Osteoblast (primary cell): Measurements from ENCODE around the gene OR5H6. TPM values are rescaled to one million over a fixed set of nuclear protein-coding genes. Genes with fewer than 3 reads are reported as not detected.

Source experiments
- DNase-seq: peaks from one replicate; pipeline ENCODE4 v3.0.0; 2011; ENCODE audit warnings: low spot score, mixed read lengths; ENCODE audit not compliant: insufficient read length; ENCODE audit errors: missing footprints
- H2AFZ ChIP-seq: 2 replicates; pipeline ENCODE4 v1.6.0; 2011; ENCODE audit warnings: mild to moderate bottlenecking, low read length
- H3K27ac ChIP-seq: 2 replicates; pipeline ENCODE4 v1.5.1; 2011; ENCODE audit warnings: mild to moderate bottlenecking, low read depth, low read length, moderate library complexity
- H3K27me3 ChIP-seq: 2 replicates; pipeline ENCODE4 v1.6.0; 2012; ENCODE audit warnings: mild to moderate bottlenecking, control low read depth, inconsistent platforms, low read length, moderate library complexity; ENCODE audit not compliant: insufficient read depth
- H3K36me3 ChIP-seq: 2 replicates; pipeline ENCODE4 v1.5.1; 2011; ENCODE audit warnings: mild to moderate bottlenecking, low read length, control low read depth, moderate library complexity; ENCODE audit not compliant: insufficient read depth
- H3K4me1 ChIP-seq: 2 replicates; pipeline ENCODE4 v1.5.1; 2011; ENCODE audit warnings: mild to moderate bottlenecking, low read length, control low read depth, moderate library complexity; ENCODE audit not compliant: insufficient read depth
- H3K4me2 ChIP-seq: 2 replicates; pipeline ENCODE4 v1.6.0; 2011; ENCODE audit warnings: mild to moderate bottlenecking, low read length; ENCODE audit not compliant: insufficient read depth
- H3K4me3 ChIP-seq: fragments of 200-600 bp; sonication (generic); 3 replicates; pipeline ENCODE4 v1.5.1; 2012; ENCODE audit warnings: mild to moderate bottlenecking, low read length, inconsistent platforms; ENCODE audit not compliant: insufficient read depth
- H3K79me2 ChIP-seq: 2 replicates; pipeline ENCODE4 v1.6.0; 2012; ENCODE audit warnings: mild to moderate bottlenecking, low read length, control low read depth, inconsistent platforms; ENCODE audit not compliant: insufficient read depth
- H3K9me3 ChIP-seq: 2 replicates; pipeline ENCODE4 v1.5.1; 2011; ENCODE audit warnings: low read depth, low read length, control low read depth
- H4K20me1 ChIP-seq: 2 replicates; pipeline ENCODE4 v1.6.0; 2012; ENCODE audit warnings: mild to moderate bottlenecking, low read length, control low read depth; ENCODE audit not compliant: insufficient read depth
- total RNA-seq: library from RNA; depleted of rRNA; stranded (reverse); fragments of >200 nt; gene quantifications from 2 replicates; pipeline ENCODE4 v1.2.3, GENCODE V29; 2012
- TF ChIP-seq, protein P1 (sequence below): IDR thresholded peaks from 2 replicates; pipeline ENCODE4 v1.5.1; 2011; ENCODE audit warnings: mild to moderate bottlenecking, low read depth, low read length, moderate library complexity; ENCODE audit errors: extremely low read depth

The OR5H6 gene
- total RNA-seq, 1 donor: not detected

DNA sequence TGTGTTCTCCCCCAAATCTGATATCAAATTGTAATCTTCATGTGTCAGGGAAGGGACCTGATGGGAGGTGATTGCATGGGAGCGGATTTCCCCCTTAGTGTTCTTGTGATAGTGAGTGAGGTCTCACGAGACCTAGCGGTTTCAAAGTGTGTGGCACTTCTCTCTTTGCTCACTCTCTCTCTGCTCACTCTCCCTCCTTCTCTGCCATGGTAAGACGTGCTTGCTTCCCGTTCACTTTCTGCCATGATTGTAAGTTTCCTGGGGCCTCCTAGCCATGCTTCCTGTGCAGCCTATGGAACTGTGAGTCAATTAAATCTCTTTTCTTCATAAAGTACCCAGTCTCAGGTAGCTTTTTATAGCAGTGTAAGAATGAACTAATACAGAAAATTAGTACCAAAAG, 30.6 kb upstream of the OR5H6 start:
- Histone ChIP-seq H3K9me3 (no peaks in the 10 kb centered on the region), H3K27me3 (no peaks in the 10 kb centered on the region), H2AFZ (no peak overlapping the region), H4K20me1 (no peaks in the 10 kb centered on the region), H3K4me3 (no peak overlapping the region), H3K27ac (no peak overlapping the region), H3K79me2 (no peaks in the 10 kb centered on the region), H3K36me3 (no peaks in the 10 kb centered on the region), H3K4me1 (no peaks in the 10 kb centered on the region), H3K4me2 (no peak overlapping the region)
- no peak for DNase-seq
- TF ChIP-seq, protein P1, sequence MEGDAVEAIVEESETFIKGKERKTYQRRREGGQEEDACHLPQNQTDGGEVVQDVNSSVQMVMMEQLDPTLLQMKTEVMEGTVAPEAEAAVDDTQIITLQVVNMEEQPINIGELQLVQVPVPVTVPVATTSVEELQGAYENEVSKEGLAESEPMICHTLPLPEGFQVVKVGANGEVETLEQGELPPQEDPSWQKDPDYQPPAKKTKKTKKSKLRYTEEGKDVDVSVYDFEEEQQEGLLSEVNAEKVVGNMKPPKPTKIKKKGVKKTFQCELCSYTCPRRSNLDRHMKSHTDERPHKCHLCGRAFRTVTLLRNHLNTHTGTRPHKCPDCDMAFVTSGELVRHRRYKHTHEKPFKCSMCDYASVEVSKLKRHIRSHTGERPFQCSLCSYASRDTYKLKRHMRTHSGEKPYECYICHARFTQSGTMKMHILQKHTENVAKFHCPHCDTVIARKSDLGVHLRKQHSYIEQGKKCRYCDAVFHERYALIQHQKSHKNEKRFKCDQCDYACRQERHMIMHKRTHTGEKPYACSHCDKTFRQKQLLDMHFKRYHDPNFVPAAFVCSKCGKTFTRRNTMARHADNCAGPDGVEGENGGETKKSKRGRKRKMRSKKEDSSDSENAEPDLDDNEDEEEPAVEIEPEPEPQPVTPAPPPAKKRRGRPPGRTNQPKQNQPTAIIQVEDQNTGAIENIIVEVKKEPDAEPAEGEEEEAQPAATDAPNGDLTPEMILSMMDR: no peak

- no peaks in the 10 kb centered on the region for H4K20me1 ChIP-seq
- TF ChIP-seq, protein P1: no peak
- H3K36me3 ChIP-seq: no peaks in the 10 kb centered on the region
- H3K27me3 ChIP-seq: no peaks in the 10 kb centered on the region
- H3K9me3 ChIP-seq: no peaks in the 10 kb centered on the region
- H3K27ac ChIP-seq: no peak overlapping the region
- no peak for DNase-seq
- no peaks in the 10 kb centered on the region for H3K79me2 ChIP-seq
- H3K4me1 ChIP-seq: no peaks in the 10 kb centered on the region
- no peak overlapping the region for H3K4me3 ChIP-seq
- no peak overlapping the region for H2AFZ ChIP-seq
- H3K4me2 ChIP-seq: no peak overlapping the region
Measured at GRCh38 chr3:98240131-98240530, 23.9 kb upstream of the OR5H6 start.

- Histone ChIP-seq H3K4me3 (no peak overlapping the region), H3K4me1 (no peaks in the 10 kb centered on the region), H3K79me2 (no peaks in the 10 kb centered on the region), H3K4me2 (no peak overlapping the region), H3K27ac (no peak overlapping the region), H2AFZ (no peak overlapping the region), H3K36me3 (no peaks in the 10 kb centered on the region), H4K20me1 (no peaks in the 10 kb centered on the region), H3K27me3 (no peaks in the 10 kb centered on the region), H3K9me3 (no peaks in the 10 kb centered on the region)
- TF ChIP-seq, protein P1: no peak
- no peak for DNase-seq
Measured at GRCh38 chr3:98242155-98242554, 21.9 kb upstream of the OR5H6 start.

GRCh38 chr3:98243843-98244242, 20.2 kb upstream of the OR5H6 start:
- Histone ChIP-seq H3K79me2 (no peaks in the 10 kb centered on the region), H3K4me3 (no peak overlapping the region), H3K27me3 (no peaks in the 10 kb centered on the region), H4K20me1 (no peaks in the 10 kb centered on the region), H3K36me3 (no peaks in the 10 kb centered on the region), H3K9me3 (no peaks in the 10 kb centered on the region), H2AFZ (no peak overlapping the region), H3K4me1 (no peaks in the 10 kb centered on the region), H3K27ac (no peak overlapping the region), H3K4me2 (no peak overlapping the region)
- TF ChIP-seq, protein P1: no peak
- no peak for DNase-seq
